ENCODE measurements around the gene AGPAT1.

- TF ChIP-seq EZH2phosphoT487 (IDR thresholded peaks at IDR 0.05; ENCODE audit: insufficient read depth, low read depth) (no peak), EZH2 (IDR thresholded peaks at IDR 0.05; ENCODE audit: insufficient read depth, poor library complexity, severe bottlenecking) (no peak)
These were observed 12.2 kb downstream of the AGPAT1 start for GRCh38 chr6:32163559-32164258.

Data from GM23248 (cell line).